OCI-LY7 (cell line): ENCODE data around the gene NFKB1.

Source experiments
- CTCF ChIP-seq: fragments of 200-600 bp; sonication (generic); conservative IDR thresholded peaks from 2 replicates; pipeline ENCODE4 v1.5.1; 2014; ENCODE audit warnings: mild to moderate bottlenecking, antibody characterized with exemption, low read length, moderate library complexity, mixed read lengths
- EZH2phosphoT487 ChIP-seq: fragments of 200-600 bp; sonication (generic); IDR thresholded peaks from 2 replicates; pipeline ENCODE4 v1.6.1; 2018; ENCODE audit warnings: low read depth, borderline replicate concordance, mild to moderate bottlenecking, mixed run types, antibody characterized with exemption, low read length, moderate library complexity, mixed read lengths

- TF ChIP-seq CTCF = no peak
- TF ChIP-seq EZH2phosphoT487 = no peak
Observed at GRCh38 chr4:102567427-102567826, 66.3 kb downstream of the NFKB1 start.
